H1 (cell line): ENCODE results near the gene SLFNL1. TPM values are rescaled to one million over a fixed set of nuclear protein-coding genes. Genes with fewer than 3 reads are reported as not detected.

Source experiments
- ATF3 ChIP-seq: IDR thresholded peaks from 2 replicates; pipeline ENCODE4 v1.6.1; 2011; ENCODE audit warnings: low read depth, mild to moderate bottlenecking, low read length; ENCODE audit not compliant: insufficient read depth
- BACH1 ChIP-seq: IDR thresholded peaks from 2 replicates; pipeline ENCODE4 v1.6.1; 2012; ENCODE audit warnings: low read length, improper control_type of control experiment
- CHD7 ChIP-seq: fragments of 300-600 bp; sonication (generic); IDR thresholded peaks from 2 replicates; pipeline ENCODE4 v1.7.1; 2012; ENCODE audit warnings: low read length, moderate library complexity, mild to moderate bottlenecking, inconsistent platforms; ENCODE audit not compliant: insufficient replicate concordance
- MAX ChIP-seq: IDR thresholded peaks from 2 replicates; pipeline ENCODE4 v1.6.1; 2012; ENCODE audit warnings: inconsistent platforms
- TAF7 ChIP-seq: optimal IDR thresholded peaks from 2 replicates; pipeline ENCODE3; 2011; ENCODE audit warnings: low read depth, mild to moderate bottlenecking, inconsistent platforms, low read length, moderate library complexity, borderline replicate concordance
- polyA plus RNA-seq, 7 experiments: library from polyadenylated mRNA; depleted of rRNA in 3 of 7; stranded (reverse) in 5 of 7; unstranded in 2 of 7; fragments of >200 nt in 5 of 7; fragments of 200-250 nt in 2 of 7; gene quantifications; 1 replicate in 5 of 7; 2 replicates in 1 of 7; 4 replicates in 1 of 7; pipeline versions ENCODE4 v1.2.1 to v1.2.3, GENCODE V29; 2011 to 2013; ENCODE audit warnings: missing spikeins in 2 of 7, mixed read lengths in 2 of 7
- total RNA-seq: library from RNA; stranded (reverse); fragmentation: NEBNext Ultra II Directional; extraction: Animal tissue kit (Norgen Biotek cat#: 25700); gene quantifications from 2 replicates; pipeline ENCODE4 v1.2.1, GENCODE V29; 2021

The SLFNL1 gene
- total and polyA plus RNA-seq, 2 of the 8 experiments (the other 6 are each of a cell fraction or from before 2014, with no cell fraction given): not detected

- TF ChIP-seq CHD7: no peak
- no peak for TF ChIP-seq ATF3
- TF ChIP-seq BACH1: no peak
- TF ChIP-seq MAX: no peak
- TF ChIP-seq TAF7: no peak
Observed at GRCh38 chr1:40986956-40987355, 34.6 kb downstream of the SLFNL1 start (continued).
